Upper lobe of left lung (tissue), 4 donors: ENCODE results near the gene FURIN.

Experiments
- POLR2A ChIP-seq, 4 donors: fragments of 450-650 bp; IDR thresholded peaks; one replicate each; pipeline ENCODE4 v1.5.1; 2016 to 2017; ENCODE audit warnings: antibody characterized with exemption in 4 of 4, mild to moderate bottlenecking in 2 of 4
- TF ChIP-seq, protein P1 (sequence below), 6 experiments: fragments of 450-650 bp in 4 of 6; fragments of 200-600 bp in 2 of 6; sonication (generic) in 2 of 6; IDR thresholded peaks; one replicate each; pipeline ENCODE4 v1.5.1; 2016 to 2019; ENCODE audit warnings: antibody characterized with exemption in 6 of 6

GRCh38 chr15:90886291-90886614 is 17.9 kb downstream of the FURIN start:
- TF ChIP-seq, protein P1, sequence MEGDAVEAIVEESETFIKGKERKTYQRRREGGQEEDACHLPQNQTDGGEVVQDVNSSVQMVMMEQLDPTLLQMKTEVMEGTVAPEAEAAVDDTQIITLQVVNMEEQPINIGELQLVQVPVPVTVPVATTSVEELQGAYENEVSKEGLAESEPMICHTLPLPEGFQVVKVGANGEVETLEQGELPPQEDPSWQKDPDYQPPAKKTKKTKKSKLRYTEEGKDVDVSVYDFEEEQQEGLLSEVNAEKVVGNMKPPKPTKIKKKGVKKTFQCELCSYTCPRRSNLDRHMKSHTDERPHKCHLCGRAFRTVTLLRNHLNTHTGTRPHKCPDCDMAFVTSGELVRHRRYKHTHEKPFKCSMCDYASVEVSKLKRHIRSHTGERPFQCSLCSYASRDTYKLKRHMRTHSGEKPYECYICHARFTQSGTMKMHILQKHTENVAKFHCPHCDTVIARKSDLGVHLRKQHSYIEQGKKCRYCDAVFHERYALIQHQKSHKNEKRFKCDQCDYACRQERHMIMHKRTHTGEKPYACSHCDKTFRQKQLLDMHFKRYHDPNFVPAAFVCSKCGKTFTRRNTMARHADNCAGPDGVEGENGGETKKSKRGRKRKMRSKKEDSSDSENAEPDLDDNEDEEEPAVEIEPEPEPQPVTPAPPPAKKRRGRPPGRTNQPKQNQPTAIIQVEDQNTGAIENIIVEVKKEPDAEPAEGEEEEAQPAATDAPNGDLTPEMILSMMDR (IDR thresholded peaks at IDR 0.05): peak in 1 of 6 experiments; percentile 1
- no peak for TF ChIP-seq POLR2A (IDR thresholded peaks at IDR 0.05)
